GM23338 (cell line): ENCODE measurements around the gene LRRC28. TPM values are rescaled to one million over a fixed set of nuclear protein-coding genes. Genes with fewer than 3 reads are reported as not detected.

ENCODE experiments used
- ATAC-seq: fragments of 200-7000 bp; cut with Tn5 transposase; 3 replicates; pipeline ENCODE4 v1.9.1; 2020
- DNase-seq: peaks from one replicate; pipeline ENCODE4 v3.0.0-alpha.2; 2015; ENCODE audit warnings: low spot score
- H2AFZ ChIP-seq: fragments of 200-600 bp; sonication (generic); 2 replicates; pipeline ENCODE4 v1.8.0; 2016; ENCODE audit warnings: antibody characterized with exemption, mild to moderate bottlenecking, moderate library complexity
- H3F3A ChIP-seq: fragments of 200-600 bp; sonication (generic); replicated peaks from 2 replicates; pipeline ENCODE4 v1.8.0; 2017; ENCODE audit warnings: antibody characterized with exemption, mixed run types, low read depth
- H3K27ac ChIP-seq: fragments of 200-600 bp; sonication (generic); 2 replicates; pipeline ENCODE4 v1.6.1; 2016; ENCODE audit warnings: low read depth
- H3K27me3 ChIP-seq: fragments of 200-600 bp; sonication (generic); 2 replicates; pipeline ENCODE4 v1.8.0; 2016; ENCODE audit warnings: mild to moderate bottlenecking, mixed run types, moderate library complexity; ENCODE audit not compliant: insufficient read depth
- H3K36me3 ChIP-seq: fragments of 200-600 bp; sonication (generic); 2 replicates; pipeline ENCODE4 v1.8.0; 2016; ENCODE audit warnings: mild to moderate bottlenecking; ENCODE audit not compliant: insufficient read depth
- H3K4me1 ChIP-seq: fragments of 200-600 bp; sonication (generic); 2 replicates; pipeline ENCODE4 v1.8.0; 2016; ENCODE audit warnings: mild to moderate bottlenecking, moderate library complexity; ENCODE audit not compliant: insufficient read depth
- H3K4me2 ChIP-seq: fragments of 200-600 bp; sonication (generic); 2 replicates; pipeline ENCODE4 v1.7.1; 2017; ENCODE audit warnings: mixed run types
- H3K4me3 ChIP-seq: fragments of 200-600 bp; sonication (generic); 2 replicates; pipeline ENCODE4 v1.6.1; 2016; ENCODE audit warnings: mixed run types
- H3K79me2 ChIP-seq: fragments of 200-600 bp; sonication (generic); replicated peaks from 2 replicates; pipeline ENCODE4 v1.8.0; 2017; ENCODE audit warnings: mild to moderate bottlenecking; ENCODE audit not compliant: insufficient read depth
- H3K9me2 ChIP-seq: fragments of 200-600 bp; sonication (generic); 2 replicates; pipeline ENCODE4 v1.8.0; 2017; ENCODE audit not compliant: insufficient read depth
- H4K20me1 ChIP-seq: fragments of 200-600 bp; sonication (generic); replicated peaks from 2 replicates; pipeline ENCODE4 v1.8.0; 2017; ENCODE audit warnings: mild to moderate bottlenecking; ENCODE audit not compliant: insufficient read depth
- H3K27ac Mint-ChIP-seq: 2 replicates; pipeline ENCODE4 v1.8.0; 2020; ENCODE audit warnings: inconsistent platforms, mild to moderate bottlenecking, moderate library complexity, mixed read lengths
- H3K27me3 Mint-ChIP-seq: 3 replicates; pipeline ENCODE4 v1.8.0; 2022; ENCODE audit warnings: low read depth, mild to moderate bottlenecking, moderate library complexity, mixed read lengths, inconsistent platforms; ENCODE audit not compliant: insufficient read depth, poor library complexity
- H3K36me3 Mint-ChIP-seq: 3 replicates; pipeline ENCODE4 v1.8.0; 2021; ENCODE audit warnings: low read depth, mild to moderate bottlenecking, inconsistent platforms, moderate library complexity, mixed read lengths
- H3K4me1 Mint-ChIP-seq: 3 replicates; pipeline ENCODE4 v1.8.0; 2020; ENCODE audit warnings: mild to moderate bottlenecking, inconsistent platforms, mixed read lengths
- H3K4me3 Mint-ChIP-seq: 3 replicates; pipeline ENCODE4 v1.8.0; 2021; ENCODE audit warnings: moderate library complexity, mild to moderate bottlenecking, inconsistent platforms, mixed read lengths
- H3K9me3 Mint-ChIP-seq: 3 replicates; pipeline ENCODE4 v1.8.0; 2020; ENCODE audit warnings: moderate library complexity, mild to moderate bottlenecking, inconsistent platforms, mixed read lengths
- CREB1 ChIP-seq: fragments of 250-450 bp; sonication (Bioruptor Pico); IDR thresholded peaks from 2 replicates; pipeline ENCODE4 v1.5.0; 2020; ENCODE audit warnings: low read depth, mild to moderate bottlenecking, moderate library complexity
- EZH2 ChIP-seq: fragments of 200-600 bp; sonication (generic); IDR thresholded peaks from one replicate; pipeline ENCODE4 v1.8.0; 2017; ENCODE audit warnings: antibody characterized with exemption, mild to moderate bottlenecking, low read depth; ENCODE audit not compliant: unreplicated experiment
- EZH2phosphoT487 ChIP-seq: fragments of 200-600 bp; sonication (generic); IDR thresholded peaks from one replicate; pipeline ENCODE4 v1.8.1; 2018; ENCODE audit warnings: antibody characterized with exemption; ENCODE audit not compliant: unreplicated experiment
- JUNB ChIP-seq: IDR thresholded peaks from one replicate; pipeline ENCODE4 v1.6.1; 2016; ENCODE audit warnings: antibody characterized with exemption; ENCODE audit not compliant: unreplicated experiment
- POLR2AphosphoS5 ChIP-seq: IDR thresholded peaks from 2 replicates; pipeline ENCODE4 v1.6.1; 2016; ENCODE audit warnings: antibody characterized with exemption, low read depth
- polyA plus RNA-seq: library from polyadenylated mRNA; unstranded; fragments of >200 nt; fragmentation: Nextera tagmentation; extraction: Ambion mirVana; gene quantifications from 2 replicates; pipeline ENCODE4 v1.2.1, GENCODE V29; 2016
- total RNA-seq: library from RNA; depleted of rRNA; stranded (reverse); fragments of >200 nt; shearing (Covaris generic); gene quantifications from 2 replicates; pipeline ENCODE4 v1.2.3, GENCODE V29; 2014
- TF ChIP-seq, protein P1 (sequence below): IDR thresholded peaks from one replicate; pipeline ENCODE4 v1.6.1; 2018; ENCODE audit warnings: antibody characterized with exemption; ENCODE audit not compliant: unreplicated experiment
- TF ChIP-seq, protein P2 (sequence below): IDR thresholded peaks from 2 replicates; pipeline ENCODE4 v1.6.1; 2016; ENCODE audit warnings: antibody characterized with exemption

Gene LRRC28
- total and polyA plus RNA-seq, 2 experiments from 2014 or later: 12.9 to 28.4 TPM

DNA sequence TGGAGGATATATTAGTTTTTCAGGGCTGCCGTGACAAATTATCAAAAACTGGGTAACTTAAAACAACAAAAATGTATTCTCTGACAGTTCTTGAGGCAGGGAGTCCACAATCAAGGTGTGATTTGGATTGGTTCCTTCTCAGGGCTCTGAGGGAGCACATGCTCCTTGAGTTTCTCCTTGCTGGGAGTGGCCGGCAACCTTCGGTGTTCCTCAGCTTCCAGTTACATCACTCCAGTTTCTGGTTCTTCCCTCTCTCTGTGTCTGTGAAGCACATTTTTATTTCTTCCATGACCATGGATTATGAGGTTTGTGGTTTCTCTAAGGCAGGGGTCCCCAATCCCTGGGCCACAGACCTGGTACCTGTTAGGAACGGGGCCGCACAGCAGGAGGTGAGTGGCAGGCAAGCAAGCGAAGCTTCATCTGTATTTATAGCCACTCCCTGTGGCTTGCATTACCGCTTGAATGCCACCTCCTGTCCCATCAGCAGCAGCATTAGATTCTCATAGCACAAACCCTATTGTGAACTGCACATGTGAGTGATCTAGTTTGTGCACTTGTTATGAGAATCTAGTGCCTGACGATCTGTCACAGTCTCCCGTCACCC lies 24.3 kb downstream of the LRRC28 start (continued):
- TF ChIP-seq EZH2phosphoT487 (no peak), JUNB (no peak)
- TF ChIP-seq, protein P1, sequence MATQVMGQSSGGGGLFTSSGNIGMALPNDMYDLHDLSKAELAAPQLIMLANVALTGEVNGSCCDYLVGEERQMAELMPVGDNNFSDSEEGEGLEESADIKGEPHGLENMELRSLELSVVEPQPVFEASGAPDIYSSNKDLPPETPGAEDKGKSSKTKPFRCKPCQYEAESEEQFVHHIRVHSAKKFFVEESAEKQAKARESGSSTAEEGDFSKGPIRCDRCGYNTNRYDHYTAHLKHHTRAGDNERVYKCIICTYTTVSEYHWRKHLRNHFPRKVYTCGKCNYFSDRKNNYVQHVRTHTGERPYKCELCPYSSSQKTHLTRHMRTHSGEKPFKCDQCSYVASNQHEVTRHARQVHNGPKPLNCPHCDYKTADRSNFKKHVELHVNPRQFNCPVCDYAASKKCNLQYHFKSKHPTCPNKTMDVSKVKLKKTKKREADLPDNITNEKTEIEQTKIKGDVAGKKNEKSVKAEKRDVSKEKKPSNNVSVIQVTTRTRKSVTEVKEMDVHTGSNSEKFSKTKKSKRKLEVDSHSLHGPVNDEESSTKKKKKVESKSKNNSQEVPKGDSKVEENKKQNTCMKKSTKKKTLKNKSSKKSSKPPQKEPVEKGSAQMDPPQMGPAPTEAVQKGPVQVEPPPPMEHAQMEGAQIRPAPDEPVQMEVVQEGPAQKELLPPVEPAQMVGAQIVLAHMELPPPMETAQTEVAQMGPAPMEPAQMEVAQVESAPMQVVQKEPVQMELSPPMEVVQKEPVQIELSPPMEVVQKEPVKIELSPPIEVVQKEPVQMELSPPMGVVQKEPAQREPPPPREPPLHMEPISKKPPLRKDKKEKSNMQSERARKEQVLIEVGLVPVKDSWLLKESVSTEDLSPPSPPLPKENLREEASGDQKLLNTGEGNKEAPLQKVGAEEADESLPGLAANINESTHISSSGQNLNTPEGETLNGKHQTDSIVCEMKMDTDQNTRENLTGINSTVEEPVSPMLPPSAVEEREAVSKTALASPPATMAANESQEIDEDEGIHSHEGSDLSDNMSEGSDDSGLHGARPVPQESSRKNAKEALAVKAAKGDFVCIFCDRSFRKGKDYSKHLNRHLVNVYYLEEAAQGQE: no peak

DNA sequence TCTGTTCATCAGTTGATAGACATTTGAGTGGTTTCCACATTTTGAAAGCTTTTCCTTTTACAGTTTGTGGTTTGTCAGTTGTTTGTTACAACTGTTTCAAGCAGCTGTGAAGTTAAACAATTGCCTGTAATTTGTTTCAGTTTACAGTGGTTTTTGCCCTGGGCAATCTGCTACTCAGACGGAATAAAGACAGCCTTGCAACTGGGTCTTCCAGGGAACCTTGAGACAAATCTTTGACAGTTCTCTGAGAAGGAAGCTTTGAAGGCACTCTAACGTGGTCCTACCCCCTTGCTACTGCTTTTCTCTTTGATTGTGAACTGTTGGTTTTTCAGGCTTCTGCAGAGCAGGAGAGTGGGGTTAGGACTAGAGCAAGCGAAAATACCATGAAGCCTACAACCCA lies 28.0 kb downstream of the LRRC28 start:
- H3F3A ChIP-seq: no peaks in the 10 kb centered on the region
- H3K79me2 ChIP-seq: no peaks in the 10 kb centered on the region
- Mint-ChIP-seq H3K4me3 (no peak overlapping the region), H3K27ac (no peak overlapping the region), H3K36me3 (no peaks in the 10 kb centered on the region), H3K27me3 (peaks cover 2% of the 10 kb centered on the region), H3K9me3 (no peaks in the 10 kb centered on the region), H3K4me1 (peaks cover 8% of the 10 kb centered on the region)
- no peak overlapping the region for H3K4me2 ChIP-seq
- H3K27me3 ChIP-seq: no peaks in the 10 kb centered on the region
- H4K20me1 ChIP-seq: no peaks in the 10 kb centered on the region
- peaks cover 8% of the 10 kb centered on the region; the same call in 1 of the 2 replicates for H3K4me1 ChIP-seq
- H3K36me3 ChIP-seq: no peaks in the 10 kb centered on the region
- H2AFZ ChIP-seq: no peak overlapping the region
- no peak for TF ChIP-seq CREB1
- TF ChIP-seq, protein P1: no peak
- TF ChIP-seq EZH2: no peak
- no peak for TF ChIP-seq POLR2AphosphoS5
- no peak for TF ChIP-seq JUNB
- TF ChIP-seq, protein P2, sequence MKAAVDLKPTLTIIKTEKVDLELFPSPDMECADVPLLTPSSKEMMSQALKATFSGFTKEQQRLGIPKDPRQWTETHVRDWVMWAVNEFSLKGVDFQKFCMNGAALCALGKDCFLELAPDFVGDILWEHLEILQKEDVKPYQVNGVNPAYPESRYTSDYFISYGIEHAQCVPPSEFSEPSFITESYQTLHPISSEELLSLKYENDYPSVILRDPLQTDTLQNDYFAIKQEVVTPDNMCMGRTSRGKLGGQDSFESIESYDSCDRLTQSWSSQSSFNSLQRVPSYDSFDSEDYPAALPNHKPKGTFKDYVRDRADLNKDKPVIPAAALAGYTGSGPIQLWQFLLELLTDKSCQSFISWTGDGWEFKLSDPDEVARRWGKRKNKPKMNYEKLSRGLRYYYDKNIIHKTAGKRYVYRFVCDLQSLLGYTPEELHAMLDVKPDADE: no peak
- ATAC-seq: no peak
- no peak for DNase-seq
- H3K27ac ChIP-seq: no peak overlapping the region
- H3K4me3 ChIP-seq: no peak overlapping the region
- H3K9me2 ChIP-seq: no peaks in the 10 kb centered on the region
